Epithelial cell of esophagus (primary cell): ENCODE data around the gene LIN7B.

Experiments
- DNase-seq: peaks from one replicate; pipeline ENCODE4 v3.0.0; 2010; ENCODE audit warnings: low read depth
- H3K4me3 ChIP-seq: 2 replicates; pipeline ENCODE4 v1.5.1; 2011; ENCODE audit warnings: mild to moderate bottlenecking, low read length, control low read depth
- CTCF ChIP-seq: IDR thresholded peaks from 2 replicates; pipeline ENCODE4 v1.5.1; 2011; ENCODE audit warnings: low read depth, mild to moderate bottlenecking, low read length, control low read depth, inconsistent platforms; ENCODE audit not compliant: insufficient read depth; ENCODE audit errors: missing control alignments

LIN7B gene

GRCh38 chr19:49128545-49129237 is 14.5 kb downstream of the LIN7B start:
- no peak overlapping the region for H3K4me3 ChIP-seq
- no peak for TF ChIP-seq CTCF
- DNase-seq: no peak

GRCh38 chr19:49129238-49129583 is 15.0 kb downstream of the LIN7B start:
- no peak overlapping the region for H3K4me3 ChIP-seq
- TF ChIP-seq CTCF: no peak
- no peak for DNase-seq

GRCh38 chr19:49130325-49130724 is 16.2 kb downstream of the LIN7B start:
- no peak overlapping the region for H3K4me3 ChIP-seq
- no peak for TF ChIP-seq CTCF
- DNase-seq: no peak

- no peak for TF ChIP-seq CTCF
These were observed 18.9 kb downstream of the LIN7B start for GRCh38 chr19:49132974-49133609.

GRCh38 chr19:49133621-49134454 is 19.7 kb downstream of the LIN7B start:
- peak overlapping the region; percentile 30 for H3K4me3 ChIP-seq
- no peak for TF ChIP-seq CTCF
- DNase-seq: peak; percentile 86

More at GRCh38 chr19:49132974-49133609, 18.9 kb downstream of the LIN7B start:
- DNase-seq: no peak
- H3K4me3 ChIP-seq: peak overlapping the region; percentile 30

- no peak for DNase-seq
- no peak overlapping the region for H3K4me3 ChIP-seq
- no peak for TF ChIP-seq CTCF
These were observed 21.5 kb downstream of the LIN7B start for GRCh38 chr19:49135686-49136085.
